CD4-positive, alpha-beta T cell treated with Interleukin-17A for 4 hours (primary cell): Measurements from ENCODE around the gene BRD4.

Experiments
- DNase-seq: peaks from one replicate; pipeline ENCODE4 v3.0.0-alpha.2; 2020; ENCODE audit warnings: mixed read lengths

Gene BRD4

DNA sequence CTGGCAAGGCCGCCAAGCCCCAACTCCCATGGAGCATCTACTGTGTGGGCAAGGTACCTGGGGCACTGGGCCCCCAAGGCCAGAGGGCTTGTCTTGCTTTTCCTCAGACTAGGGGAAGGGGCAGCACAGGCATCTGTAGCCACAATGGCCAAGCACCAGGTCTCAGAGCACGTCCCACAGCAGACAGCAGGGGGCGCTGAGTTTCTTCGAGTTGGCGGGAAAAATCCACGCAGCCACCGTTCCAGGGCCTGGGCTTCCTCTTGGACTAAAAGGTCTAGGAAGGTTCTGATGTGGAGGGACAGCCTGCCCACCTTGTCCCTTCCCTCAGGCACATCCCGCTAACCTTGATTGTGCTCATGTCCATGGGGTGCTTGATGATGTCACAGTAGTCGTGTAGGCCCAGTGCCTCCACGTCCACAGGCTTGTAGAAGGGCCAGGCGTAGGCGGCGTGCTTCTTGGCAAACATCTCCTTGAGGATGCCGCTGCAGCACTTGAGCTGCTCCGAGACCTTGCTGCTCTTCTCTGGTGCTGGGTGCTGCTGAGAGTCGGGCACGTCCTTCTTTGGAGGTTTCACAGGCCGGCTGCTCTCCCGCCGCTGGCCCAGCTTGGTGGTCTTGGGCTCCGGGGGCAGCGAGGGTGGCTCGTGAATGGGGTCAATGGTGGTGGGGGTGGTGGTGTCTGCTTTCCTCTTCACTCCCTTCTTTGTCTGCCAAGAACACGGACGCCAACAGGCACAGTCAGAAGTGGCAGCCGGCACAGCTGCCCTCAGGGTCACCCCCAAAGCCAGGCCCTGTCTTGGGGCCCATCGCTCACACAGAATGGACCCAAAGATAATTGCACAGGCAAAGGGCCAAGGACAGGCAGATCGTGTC lies 68.0 kb downstream of the BRD4 start:
- peak; percentile 81 for DNase-seq

DNA sequence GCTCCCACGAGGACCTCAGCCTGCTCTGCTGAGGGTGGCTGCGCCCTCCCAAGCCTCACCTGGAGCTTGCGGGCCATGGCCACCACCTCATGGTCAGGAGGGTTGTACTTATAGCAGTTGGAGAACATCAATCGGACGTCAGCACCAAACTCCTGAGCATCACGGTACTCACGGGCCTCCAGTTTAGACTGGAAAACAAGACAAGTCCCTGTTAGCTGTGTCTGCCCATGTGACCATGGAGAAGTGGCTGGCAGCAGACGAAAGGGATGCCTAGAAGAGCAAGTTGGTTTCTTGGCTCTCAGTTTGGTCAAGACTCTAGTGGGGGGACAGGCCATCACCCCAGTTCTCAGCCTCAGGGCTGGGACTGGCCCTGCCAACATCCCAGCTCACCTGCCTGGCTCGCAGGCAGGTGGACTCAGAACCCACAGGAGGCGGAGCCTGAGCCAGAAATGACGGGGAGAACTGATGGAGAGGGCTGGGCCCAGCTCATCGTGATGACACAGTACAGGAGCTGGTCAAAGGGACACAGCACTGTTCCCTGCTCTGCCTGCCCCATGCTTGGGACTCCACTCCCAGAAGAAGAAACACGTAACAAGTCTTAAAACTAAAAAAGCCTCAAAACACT lies 68.9 kb downstream of the BRD4 start:
- no peak for DNase-seq

DNA sequence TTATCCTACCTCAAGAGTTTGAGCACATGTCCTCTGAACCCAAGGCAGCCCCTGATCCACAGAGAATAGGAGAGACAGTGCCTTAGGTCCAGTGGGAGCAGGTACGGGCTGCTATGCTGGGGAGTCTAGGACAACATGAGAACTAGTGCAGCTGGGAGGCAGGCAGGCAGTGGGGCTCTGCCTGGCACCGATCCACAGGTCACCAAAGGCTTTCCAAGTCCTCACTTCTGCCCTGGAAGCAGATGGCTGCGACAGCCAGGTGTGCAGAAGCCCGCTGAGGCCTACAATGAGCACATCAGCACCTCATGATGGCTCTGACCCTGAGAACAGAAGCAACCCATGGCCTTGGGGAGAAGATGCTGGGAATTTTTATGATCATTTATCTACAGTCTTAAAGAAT lies 70.3 kb downstream of the BRD4 start:
- DNase-seq = no peak

DNA sequence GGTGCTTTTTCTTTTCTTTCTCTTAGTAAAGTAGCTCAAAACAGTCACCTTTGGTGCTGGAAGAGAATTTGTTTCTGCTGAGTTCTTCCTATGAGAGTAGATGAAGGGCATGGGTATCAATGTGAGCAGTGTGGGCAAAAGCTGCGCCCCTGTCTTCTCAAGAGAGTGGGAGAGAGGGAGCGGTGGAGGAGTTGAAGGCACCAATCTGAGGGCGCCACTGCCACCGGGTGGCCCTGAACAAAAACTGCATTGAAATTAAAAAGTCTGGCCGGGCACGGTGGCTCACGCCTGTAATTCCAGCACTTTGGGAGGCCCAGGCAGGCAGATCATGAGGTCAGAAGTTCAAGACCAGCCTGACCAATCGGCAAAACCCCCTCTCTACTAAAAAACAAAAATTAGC lies 71.4 kb downstream of the BRD4 start:
- no peak for DNase-seq

DNA sequence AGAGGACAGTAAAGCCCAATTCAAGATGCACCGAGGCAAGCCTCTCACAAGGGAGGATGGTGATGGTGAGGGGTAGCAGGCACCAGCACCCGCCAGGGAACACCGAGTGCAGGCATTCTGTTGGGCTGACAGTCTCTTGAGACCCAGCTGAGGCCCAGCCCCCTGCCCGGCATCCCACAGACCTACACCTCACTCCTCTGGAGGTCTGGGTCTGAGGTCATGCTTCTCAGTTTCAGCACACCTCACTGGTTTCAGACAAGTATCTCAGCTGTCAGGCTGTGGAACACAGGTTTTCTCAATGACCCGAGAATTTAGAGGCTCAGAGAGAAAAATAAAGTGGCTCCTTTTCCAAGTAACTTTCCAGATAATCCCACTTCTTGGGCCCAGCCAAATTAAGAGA lies 72.4 kb downstream of the BRD4 start:
- no peak for DNase-seq

DNA sequence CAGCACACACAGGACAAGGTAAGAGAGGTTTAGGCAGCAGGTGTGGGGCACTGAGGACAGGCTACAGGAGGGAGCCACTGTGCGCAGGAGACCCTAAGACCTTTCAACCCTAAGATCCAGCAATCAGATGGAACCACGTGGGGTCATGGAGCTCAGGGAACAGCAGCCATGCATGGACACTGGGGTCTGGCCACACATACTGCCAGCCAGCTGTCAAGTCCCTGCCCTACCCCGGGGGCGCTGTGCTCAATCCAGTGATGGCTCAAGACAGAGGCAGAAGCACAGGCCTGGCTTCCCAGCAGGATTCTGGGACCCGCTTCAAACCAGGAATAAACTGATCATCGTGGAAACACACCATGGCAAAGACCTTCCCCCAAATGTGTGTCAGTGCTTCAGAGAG lies 74.6 kb downstream of the BRD4 start:
- DNase-seq = no peak

DNA sequence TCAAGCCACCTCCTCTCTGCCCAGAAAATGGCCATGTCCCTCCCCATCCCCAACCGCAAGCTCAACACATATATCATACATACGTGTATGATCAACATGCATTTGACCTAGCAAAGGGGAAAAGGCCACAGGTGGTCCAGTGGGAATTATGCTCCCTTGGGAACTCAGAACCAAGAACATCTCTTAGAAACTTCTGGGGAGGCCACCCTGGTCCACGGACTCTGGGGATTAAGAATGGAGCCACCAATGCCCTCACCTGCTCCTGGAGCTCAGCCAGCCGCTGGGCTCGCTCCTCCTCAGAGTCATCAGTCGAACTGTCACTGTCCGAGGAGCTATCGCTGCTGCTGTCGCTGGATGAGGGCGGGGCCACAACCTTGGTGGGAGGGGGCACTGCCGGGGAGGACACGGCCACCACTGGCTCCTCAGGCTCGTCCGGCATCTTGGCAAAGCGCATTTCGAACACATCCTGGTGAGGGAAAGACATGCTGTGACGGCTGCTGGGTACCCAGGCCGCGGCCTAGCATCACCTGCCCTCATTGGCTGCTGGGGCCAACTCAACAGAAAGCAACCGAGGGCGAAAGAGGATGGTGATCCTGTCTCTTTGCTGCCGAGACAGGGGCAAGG lies 75.5 kb downstream of the BRD4 start:
- no peak for DNase-seq

DNA sequence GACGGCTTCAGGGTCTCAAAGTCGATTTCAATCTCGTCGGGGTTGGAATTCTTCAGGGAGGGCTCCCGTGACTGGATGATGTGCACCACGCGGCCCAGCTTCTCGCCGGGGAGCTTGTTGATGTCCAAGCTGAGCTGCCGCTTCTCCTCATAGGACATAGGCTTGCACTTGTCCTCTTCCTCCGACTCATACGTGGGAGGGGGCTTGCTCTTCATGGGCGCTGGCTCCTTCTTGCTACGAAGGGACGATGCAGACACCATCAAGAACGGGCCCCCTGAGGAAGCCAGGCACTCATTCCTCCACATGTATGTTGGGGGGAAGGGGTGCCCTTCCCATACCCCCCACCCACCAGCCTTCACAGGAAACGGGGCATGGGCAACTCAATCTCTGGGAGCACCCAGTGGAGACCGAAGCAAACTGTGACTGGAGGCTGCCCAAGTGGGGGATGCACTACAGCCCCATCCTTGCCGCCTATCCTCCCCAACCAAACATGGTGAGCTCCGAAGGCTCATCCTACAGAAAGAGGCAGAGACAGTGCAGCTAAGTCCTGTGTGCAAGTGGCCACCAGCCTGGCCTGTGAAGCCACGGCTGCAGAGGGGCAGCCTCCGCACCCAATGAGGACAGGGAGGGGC lies 76.9 kb downstream of the BRD4 start:
- no peak for DNase-seq

DNA sequence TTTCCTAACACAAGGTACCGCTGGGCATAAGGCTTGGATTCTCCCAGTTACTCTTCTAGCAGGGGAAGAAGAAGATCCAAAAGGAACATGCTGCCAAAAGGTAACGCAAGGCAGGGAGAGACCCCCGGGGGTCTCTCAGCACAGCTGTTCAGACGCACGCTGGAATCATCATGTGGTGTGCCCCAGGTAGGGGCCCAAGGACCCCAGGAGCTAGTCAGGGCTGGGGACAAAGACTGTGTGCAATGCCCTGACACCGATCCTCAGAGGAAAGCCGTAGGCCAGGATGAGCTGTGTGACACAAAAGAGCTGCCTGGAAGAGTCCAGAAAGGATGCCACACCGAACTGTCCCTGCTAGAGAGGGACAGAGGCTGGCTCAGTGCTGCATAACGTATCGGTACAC lies 77.8 kb downstream of the BRD4 start:
- DNase-seq = no peak

DNA sequence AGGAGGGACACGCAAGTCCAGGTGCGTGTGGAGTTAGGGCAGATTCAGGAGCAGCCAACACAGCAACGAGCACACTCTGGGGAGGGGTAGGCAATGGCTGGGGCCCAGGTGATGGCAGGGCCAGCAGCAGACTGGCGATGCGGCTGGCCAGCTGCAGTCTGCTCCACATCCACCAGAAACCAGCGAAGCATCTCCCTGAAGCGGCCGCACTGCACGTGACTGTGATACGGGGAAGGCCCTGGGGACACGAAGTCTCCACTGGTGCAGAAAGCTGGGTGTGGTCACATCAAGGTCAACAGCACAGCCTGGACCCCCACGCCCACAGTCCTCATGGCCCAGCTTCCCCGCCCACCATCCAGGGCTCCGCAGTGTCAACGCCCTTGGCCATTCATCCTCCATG lies 78.8 kb downstream of the BRD4 start:
- no peak for DNase-seq

DNA sequence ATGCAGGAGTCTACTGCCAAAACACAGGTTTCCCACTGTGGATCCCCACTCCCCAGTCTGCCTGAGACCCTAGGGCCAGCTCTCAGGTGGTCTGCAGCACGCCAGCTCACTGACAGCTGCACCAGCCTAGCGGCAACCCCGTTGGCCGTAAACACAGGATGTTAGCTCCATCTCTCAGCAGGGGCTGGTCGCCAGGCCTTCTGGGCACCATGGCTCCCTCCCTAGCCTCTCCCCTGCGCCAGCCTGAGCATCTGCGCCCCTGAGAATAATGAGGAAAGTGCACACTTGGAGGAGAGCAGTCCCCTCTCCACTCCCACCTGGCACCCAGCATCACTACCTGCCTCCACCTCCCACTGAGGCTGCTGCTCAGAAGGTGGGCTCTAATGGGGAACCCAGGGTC lies 79.3 kb downstream of the BRD4 start:
- no peak for DNase-seq

DNA sequence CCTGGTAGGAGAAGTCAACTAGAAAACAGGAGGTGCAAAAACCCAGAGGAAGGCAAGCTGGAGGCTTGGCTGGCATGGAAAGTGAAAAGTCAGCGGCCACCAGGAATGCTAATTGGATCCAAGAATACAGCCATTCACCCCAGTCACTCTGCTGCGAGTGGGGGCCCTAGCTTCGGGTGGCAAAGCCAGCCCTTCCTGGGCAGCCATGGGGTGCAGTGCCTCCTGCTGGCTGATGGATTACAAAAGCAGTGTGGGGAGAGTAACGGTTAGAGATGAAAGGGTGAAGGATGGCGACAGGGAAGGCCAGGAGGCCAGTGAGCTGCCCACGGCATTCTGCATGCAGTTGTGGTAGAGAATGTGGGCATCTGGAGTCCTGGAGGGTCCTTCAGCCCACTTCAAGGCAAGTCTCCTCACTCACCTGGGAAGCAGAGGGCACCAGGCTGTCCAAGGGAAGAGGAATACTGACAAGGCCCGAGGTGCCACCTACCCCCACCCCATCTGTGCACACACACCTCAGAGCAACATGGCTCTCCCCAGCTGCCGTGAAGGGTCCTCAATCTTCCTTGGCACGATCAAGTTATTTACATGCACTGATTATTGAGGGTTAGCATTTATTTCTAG lies 79.8 kb downstream of the BRD4 start:
- no peak for DNase-seq

DNA sequence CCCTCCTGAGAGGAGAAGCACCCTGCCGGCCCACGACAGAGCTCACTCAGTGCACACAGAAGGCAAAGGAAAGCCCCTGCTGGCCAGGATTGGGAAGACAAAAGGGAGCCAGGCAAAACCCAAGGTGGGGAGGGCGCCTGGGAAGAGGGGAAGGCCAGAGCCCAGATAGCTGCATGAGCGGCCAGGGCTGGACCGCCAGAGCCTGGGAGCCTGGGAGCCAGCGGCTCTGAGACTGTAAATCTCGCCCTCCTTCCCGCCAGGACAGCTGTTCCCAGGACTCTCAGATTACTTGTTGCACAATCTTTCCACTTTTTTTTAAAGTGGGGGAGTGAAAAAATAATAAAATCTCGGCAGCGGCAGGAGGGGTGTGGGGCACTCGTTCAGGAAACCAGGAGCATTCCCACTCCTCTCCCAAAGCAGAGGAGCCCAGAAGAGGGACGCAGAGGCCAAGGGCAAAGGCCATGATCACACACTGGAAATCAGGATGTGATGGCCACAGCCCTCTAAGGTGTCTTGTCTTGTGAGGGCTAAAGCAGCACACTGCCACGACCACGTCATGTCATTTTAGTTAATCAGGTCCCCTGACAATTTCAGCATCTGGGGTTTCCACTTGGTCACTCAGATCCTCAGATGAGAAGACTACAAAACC lies 80.5 kb downstream of the BRD4 start:
- DNase-seq = no peak

DNA sequence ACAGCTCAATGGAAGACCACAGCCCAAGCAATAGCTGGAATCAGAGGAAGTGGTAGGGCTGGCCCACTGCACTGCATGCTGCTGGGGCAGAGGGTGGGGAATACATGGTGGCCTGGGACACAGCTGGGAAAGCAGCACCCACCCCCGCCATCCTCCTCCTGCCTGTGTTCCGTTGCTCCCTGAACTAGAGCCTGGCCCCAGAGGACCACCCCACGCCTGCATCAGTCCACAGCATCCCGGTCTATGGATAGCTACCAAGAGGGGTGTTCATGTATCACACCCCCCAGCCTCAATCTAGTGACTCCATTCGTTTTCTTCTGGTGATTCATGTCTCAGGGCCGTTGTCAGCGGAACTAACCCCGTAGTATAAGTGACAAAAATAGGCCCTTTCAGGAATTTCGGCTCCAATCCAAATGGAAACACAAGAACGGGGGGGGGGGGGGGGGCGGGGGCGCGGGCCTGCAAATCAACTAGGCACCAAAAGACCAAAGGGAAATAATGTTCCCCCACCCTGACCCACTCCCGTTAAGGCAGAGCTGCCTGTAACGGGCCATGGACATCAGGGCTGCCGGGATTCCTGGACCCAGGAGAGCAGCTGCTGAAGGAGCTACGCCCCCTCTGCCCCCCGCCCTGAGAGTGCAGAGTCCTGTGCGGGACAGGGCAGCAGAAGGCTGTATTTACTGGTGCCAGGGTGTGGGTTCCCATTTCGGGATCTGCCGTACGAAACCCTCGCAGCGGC lies 81.2 kb downstream of the BRD4 start:
- DNase-seq = no peak

DNA sequence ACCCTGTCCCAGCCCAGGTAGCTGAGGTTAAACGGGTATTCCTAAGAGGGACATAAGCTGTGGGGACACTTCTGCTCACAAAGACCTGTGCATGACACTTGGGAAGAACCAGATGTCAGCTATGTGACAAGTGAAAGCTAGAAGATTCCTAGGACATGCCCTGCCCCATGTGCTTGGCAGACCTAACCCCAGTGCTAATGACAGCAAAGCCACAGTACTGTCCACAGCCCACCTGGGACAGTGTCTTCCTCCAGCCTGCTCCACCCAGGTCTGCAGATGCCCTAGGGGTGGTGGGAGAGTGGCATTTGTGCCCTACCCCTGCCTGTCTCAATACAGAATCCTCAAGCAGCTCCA lies 81.7 kb downstream of the BRD4 start:
- DNase-seq = no peak

DNA sequence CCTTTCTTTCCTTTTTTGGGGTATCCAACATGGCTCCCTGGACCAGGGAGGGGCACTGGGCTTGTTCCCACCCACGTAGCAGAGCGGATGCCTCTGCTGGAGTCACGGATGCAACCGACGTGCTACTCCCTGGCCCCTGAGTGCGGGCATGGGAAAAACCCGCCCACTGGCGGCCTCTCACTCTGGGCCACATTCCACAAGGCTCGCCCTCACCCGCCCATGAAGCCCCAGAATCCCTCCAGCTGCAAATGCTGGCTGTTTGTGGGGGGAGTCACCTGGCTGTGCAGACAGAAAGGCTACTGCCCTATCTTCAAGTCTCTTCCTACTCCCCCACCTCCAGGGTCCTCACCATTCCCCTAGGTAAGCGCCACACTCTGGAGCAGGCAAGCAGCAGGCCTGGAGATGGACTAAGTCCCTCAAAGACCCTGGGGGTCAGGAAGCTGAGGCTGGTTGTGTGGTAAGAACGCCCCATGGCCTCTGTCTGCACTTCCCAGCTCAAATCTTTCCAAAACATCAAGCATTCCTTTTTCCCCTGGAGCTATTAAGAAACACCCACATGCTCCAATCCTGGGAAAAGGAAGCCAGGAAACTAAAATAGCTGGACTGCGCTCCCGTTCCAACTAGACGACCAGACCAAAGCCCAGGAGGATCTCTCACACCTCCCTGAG lies 82.2 kb downstream of the BRD4 start:
- DNase-seq = no peak

DNA sequence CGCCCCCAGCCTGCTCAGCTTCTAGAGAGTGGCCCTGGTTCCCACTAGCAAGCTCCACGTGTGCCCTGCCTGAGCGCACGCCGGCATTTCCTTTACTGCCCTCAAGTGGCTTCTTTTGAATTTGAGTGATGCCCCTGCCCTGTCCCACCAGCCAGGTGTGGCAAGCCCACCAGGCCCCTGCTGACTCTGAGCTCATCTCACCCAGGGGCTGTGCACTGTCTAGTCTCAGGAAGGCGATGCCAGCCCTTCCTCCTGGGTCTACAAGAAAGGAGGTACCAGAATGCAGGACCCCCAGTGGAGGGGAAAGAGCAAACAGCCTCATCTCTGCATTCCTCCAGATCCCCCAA lies 82.8 kb downstream of the BRD4 start:
- DNase-seq = no peak

DNA sequence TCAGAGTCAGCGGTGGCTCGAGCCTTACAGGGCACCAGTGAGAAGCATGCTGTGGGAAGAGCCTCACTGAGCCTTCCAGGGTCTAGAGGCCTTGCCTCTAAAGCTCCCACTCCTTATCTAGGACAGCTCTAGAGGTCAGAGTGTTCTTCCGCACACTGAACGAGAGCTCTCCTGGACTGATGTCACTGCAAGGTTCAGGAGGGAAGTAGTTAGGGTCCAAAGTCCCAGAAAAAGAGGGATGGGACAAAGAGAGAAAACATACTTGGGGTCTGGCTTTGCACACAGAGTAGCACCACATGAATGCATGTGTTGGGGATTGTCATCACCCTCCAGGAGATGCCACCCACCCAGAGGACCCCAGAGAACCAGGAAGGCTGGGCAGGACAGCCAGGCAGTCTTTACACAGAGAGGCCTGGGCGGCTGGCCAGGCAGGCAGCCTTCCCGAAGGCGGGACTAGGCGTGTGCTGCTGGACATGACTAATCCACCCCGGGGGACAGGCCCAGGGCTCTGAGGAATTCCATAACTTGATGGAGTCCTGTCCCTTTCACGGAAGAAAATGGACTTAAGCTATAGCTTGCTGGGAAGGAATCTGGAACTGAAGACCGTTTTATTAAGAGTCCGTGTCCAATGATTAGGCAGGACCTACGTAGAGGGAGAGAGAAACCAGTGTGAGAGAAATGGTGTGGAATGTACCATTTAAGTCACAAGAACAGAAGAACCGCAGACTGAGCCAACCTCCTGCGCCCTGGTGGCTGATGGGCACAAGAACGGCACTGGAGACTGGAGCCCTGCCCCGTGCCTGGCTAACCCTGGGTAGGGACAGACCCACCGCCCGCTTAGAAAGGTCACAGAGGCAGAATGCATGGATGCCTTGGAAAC lies 83.5 kb downstream of the BRD4 start:
- DNase-seq = no peak

DNA sequence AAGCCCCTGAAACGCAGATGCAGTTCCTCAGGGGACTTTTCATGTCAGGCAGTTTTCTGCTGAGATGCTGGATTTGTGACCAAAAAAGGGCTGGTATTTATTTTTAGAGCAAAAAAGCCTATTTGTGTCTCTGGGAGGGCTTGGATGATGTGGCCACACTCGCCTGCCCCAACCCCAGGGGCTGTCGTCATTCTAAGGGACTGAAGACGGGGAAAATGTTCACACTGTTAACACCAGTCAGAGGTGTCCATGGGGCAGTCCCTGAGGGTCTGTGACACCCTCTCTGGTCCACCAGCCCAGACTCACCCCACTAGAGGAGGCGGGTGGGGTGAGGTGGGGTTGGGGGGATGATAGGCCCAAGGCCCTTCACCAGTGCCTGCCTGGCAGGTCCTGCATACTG lies 84.2 kb downstream of the BRD4 start:
- no peak for DNase-seq
